Panc1 (cell line): ENCODE results near the gene DNAAF8. TPM values are rescaled to one million over a fixed set of nuclear protein-coding genes. Genes with fewer than 3 reads are reported as not detected.
A peak's percentile ranks its signal among the peaks of the same experiment; 100 is the strongest.

Experiments
- ATAC-seq: fragments of 200-7000 bp; cut with Tn5 transposase; 2 replicates; pipeline ENCODE4 v1.9.1; 2020; ENCODE audit warnings: mild to moderate bottlenecking, moderate library complexity
- Bru-seq: library from RNA; stranded (reverse); fragments of 400-500 nt; gene quantifications from one replicate; lab custom pipeline; 2021; lab: Mats Ljungman, UMichigan
- BruChase-seq, 2 experiments: library from RNA; stranded (reverse); fragments of 400-500 nt; gene quantifications; one replicate each; lab custom pipeline; 2021; lab: Mats Ljungman, UMichigan
- BruUV-seq: library from RNA; stranded (reverse); fragments of 400-500 nt; replicated peaks from 2 replicates; lab custom pipeline; 2021; lab: Mats Ljungman, UMichigan
- CTCF ChIA-PET: fragments of 300-600 bp; sonication (Branson Sonifier 250); formaldehyde crosslinking; loops from one replicate; lab custom pipeline; 2022; ENCODE audit warnings: antibody characterized with exemption; lab: Charles Lee
- POLR2A ChIA-PET: fragments of 300-600 bp; sonication (Branson Sonifier 250); formaldehyde crosslinking; loops from one replicate; lab custom pipeline; 2022; ENCODE audit warnings: antibody characterized with exemption; lab: Charles Lee
- DNase-seq: peaks from one replicate; pipeline ENCODE4 v3.0.0-alpha.2; 2010; ENCODE audit warnings: low read depth, low spot score
- H3K27ac ChIP-seq: 2 replicates; pipeline ENCODE4 v1.5.1; 2011; ENCODE audit warnings: mild to moderate bottlenecking, low read length, inconsistent platforms
- H3K27me3 ChIP-seq: fragments of 200-500 bp; sonication (Bioruptor generic); 2 replicates; pipeline ENCODE4 v1.6.0; 2014; ENCODE audit warnings: low read length, inconsistent platforms; ENCODE audit not compliant: control insufficient read depth, insufficient read depth
- H3K36me3 ChIP-seq: fragments of 200-500 bp; sonication (Bioruptor generic); 2 replicates; pipeline ENCODE4 v1.5.1; 2014; ENCODE audit warnings: inconsistent platforms, mild to moderate bottlenecking, low read length, moderate library complexity; ENCODE audit not compliant: control insufficient read depth, insufficient read depth
- H3K4me1 ChIP-seq: 2 replicates; pipeline ENCODE4 v1.5.1; 2011; ENCODE audit warnings: inconsistent platforms, mild to moderate bottlenecking, low read length, moderate library complexity; ENCODE audit not compliant: control insufficient read depth, insufficient read depth
- H3K4me3 ChIP-seq, 2 experiments: 2 replicates each; pipeline ENCODE4 v1.5.1; 2011 to 2012; ENCODE audit warnings: low read depth in 2 of 2, low read length in 2 of 2, mild to moderate bottlenecking in 2 of 2, inconsistent platforms in 1 of 2, moderate library complexity in 1 of 2
- H3K9me3 ChIP-seq: fragments of 200-500 bp; sonication (Bioruptor generic); 2 replicates; pipeline ENCODE4 v1.5.1; 2014; ENCODE audit warnings: low read depth, mild to moderate bottlenecking, inconsistent platforms, low read length, moderate library complexity; ENCODE audit not compliant: control insufficient read depth, insufficient read depth
- POLR2AphosphoS5 ChIP-seq: IDR thresholded peaks from 2 replicates; pipeline ENCODE4 v1.6.1; 2012; ENCODE audit warnings: mild to moderate bottlenecking, low read depth, low read length, moderate library complexity
- SIN3A ChIP-seq: IDR thresholded peaks from 2 replicates; pipeline ENCODE4 v1.6.1; 2012; ENCODE audit warnings: low read depth, mild to moderate bottlenecking, low read length, moderate library complexity, borderline replicate concordance; ENCODE audit not compliant: insufficient read depth
- TCF7L2 ChIP-seq: IDR thresholded peaks from 2 replicates; pipeline ENCODE4 v1.6.1; 2011; ENCODE audit warnings: mild to moderate bottlenecking, low read depth, low read length, inconsistent platforms
- in situ Hi-C: cut with HindIII; loops from 2 replicates; pipeline ENCODE4 v1.10.0; 2016; ENCODE audit warnings: low sequenced_read_pairs, low pct_unique_long_range_greater_than_20kb
- intact Hi-C: fragments of 100-400 bp; cut with micrococcal nuclease; formaldehyde crosslinking; loops from one replicate; pipeline ENCODE4 v1.10.0; 2022; ENCODE audit not compliant: unreplicated experiment
- long read RNA-seq: library from polyadenylated mRNA; unstranded; transcript quantifications from one replicate; pipeline ENCODE4 v2.0.0, GENCODE V29; 2021; ENCODE audit not compliant: unreplicated experiment
- polyA plus RNA-seq: library from polyadenylated mRNA; unstranded; fragments of >200 nt; gene quantifications from one replicate; pipeline ENCODE4 v1.2.1, GENCODE V29; 2012; ENCODE audit warnings: missing spikeins; ENCODE audit not compliant: insufficient read length
- total RNA-seq: library from RNA; stranded (reverse); gene quantifications from one replicate; pipeline ENCODE4 v1.2.1, GENCODE V29; 2021; ENCODE audit not compliant: unreplicated experiment
- TF ChIP-seq, protein P1 (sequence below): fragments of 450-650 bp; IDR thresholded peaks from 2 replicates; pipeline ENCODE4 v1.5.1; 2017; ENCODE audit warnings: mild to moderate bottlenecking
- TF ChIP-seq, protein P2 (sequence below), 2 experiments: IDR thresholded peaks; 2 replicates each; pipeline ENCODE4 v1.6.1; 2011 to 2012; ENCODE audit warnings: low read depth in 2 of 2, control low read depth in 1 of 2, low read length in 1 of 2, mild to moderate bottlenecking in 1 of 2, moderate library complexity in 1 of 2; ENCODE audit not compliant: insufficient read depth in 1 of 2

DNAAF8 gene
- 2.3 TPM for total RNA-seq
- 2.5 TPM for polyA plus RNA-seq
- Bru-seq, nascent RNA = percentile 35 among the genes with signal in this experiment
- BruChase-seq, experiment 1, labeled RNA remaining after a 2-hour chase = percentile 22 among the genes with signal in this experiment
- percentile 25 among the genes with signal in this experiment for BruChase-seq, experiment 2, labeled RNA remaining after a 6-hour chase
- long read RNA-seq = 0 reads

DNA sequence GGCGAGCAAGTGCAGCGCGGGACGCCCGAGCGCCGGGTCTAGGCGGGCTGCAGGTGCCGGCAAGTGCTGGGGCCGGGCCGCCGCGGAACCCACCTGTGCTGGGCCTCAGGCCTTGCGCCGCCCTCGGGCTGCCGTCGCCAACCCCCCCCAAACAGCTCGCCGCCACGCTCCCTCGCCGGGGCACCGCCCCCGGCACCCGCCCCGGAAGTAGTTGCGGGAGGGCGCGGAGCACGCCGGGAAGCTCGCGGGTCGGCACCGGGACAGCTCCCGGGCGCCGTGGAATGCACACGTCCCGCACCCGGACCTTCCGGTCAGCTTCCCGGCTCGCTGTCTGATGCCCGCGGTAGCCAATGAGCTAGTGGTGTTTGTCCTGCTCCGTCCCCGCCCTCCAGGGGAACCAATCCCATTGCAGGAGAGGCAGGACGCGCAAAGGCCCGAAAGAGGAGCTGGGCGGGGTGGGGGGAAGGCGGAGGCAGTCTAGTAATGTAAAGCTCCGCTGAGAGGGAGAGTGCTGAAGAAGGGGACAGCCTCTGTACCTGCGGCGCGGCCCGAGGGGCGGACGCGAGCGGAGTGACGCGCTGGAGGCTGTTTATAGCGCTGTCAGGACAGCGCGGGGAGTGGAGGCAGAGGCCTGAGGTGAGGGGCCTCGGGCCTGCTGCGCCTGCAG lies at the start of gene DNAAF8, which contains the start of gene ANKS3:
Gene DNAAF8 (plus strand): TSS at position 475 of the 667 bp plus-strand sequence. CDS start 1,978 bp downstream, outside the sequence.
Gene ANKS3 (minus strand): TSS at position 209 of the 667 bp plus-strand sequence. CDS start 4,122 bp downstream, outside the sequence.
- no TSS peak for BruUV-seq
- TF ChIP-seq POLR2AphosphoS5 = peak; percentile 24; the same call in 1 of the 2 replicates
- TF ChIP-seq SIN3A = peak; percentile 96; the same call in 1 of the 2 replicates
- TF ChIP-seq, protein P1, sequence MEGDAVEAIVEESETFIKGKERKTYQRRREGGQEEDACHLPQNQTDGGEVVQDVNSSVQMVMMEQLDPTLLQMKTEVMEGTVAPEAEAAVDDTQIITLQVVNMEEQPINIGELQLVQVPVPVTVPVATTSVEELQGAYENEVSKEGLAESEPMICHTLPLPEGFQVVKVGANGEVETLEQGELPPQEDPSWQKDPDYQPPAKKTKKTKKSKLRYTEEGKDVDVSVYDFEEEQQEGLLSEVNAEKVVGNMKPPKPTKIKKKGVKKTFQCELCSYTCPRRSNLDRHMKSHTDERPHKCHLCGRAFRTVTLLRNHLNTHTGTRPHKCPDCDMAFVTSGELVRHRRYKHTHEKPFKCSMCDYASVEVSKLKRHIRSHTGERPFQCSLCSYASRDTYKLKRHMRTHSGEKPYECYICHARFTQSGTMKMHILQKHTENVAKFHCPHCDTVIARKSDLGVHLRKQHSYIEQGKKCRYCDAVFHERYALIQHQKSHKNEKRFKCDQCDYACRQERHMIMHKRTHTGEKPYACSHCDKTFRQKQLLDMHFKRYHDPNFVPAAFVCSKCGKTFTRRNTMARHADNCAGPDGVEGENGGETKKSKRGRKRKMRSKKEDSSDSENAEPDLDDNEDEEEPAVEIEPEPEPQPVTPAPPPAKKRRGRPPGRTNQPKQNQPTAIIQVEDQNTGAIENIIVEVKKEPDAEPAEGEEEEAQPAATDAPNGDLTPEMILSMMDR = no peak
- TF ChIP-seq, protein P2, sequence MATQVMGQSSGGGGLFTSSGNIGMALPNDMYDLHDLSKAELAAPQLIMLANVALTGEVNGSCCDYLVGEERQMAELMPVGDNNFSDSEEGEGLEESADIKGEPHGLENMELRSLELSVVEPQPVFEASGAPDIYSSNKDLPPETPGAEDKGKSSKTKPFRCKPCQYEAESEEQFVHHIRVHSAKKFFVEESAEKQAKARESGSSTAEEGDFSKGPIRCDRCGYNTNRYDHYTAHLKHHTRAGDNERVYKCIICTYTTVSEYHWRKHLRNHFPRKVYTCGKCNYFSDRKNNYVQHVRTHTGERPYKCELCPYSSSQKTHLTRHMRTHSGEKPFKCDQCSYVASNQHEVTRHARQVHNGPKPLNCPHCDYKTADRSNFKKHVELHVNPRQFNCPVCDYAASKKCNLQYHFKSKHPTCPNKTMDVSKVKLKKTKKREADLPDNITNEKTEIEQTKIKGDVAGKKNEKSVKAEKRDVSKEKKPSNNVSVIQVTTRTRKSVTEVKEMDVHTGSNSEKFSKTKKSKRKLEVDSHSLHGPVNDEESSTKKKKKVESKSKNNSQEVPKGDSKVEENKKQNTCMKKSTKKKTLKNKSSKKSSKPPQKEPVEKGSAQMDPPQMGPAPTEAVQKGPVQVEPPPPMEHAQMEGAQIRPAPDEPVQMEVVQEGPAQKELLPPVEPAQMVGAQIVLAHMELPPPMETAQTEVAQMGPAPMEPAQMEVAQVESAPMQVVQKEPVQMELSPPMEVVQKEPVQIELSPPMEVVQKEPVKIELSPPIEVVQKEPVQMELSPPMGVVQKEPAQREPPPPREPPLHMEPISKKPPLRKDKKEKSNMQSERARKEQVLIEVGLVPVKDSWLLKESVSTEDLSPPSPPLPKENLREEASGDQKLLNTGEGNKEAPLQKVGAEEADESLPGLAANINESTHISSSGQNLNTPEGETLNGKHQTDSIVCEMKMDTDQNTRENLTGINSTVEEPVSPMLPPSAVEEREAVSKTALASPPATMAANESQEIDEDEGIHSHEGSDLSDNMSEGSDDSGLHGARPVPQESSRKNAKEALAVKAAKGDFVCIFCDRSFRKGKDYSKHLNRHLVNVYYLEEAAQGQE (IDR thresholded peaks at IDR 0.05; ENCODE audit: insufficient read depth in 1 of 2, low read depth in 2 of 2, low read length in 1 of 2) = peak; percentile 61 to 82; a peak in 3 of 4 replicates
- peak; percentile 74; the same call in 1 of the 2 replicates for TF ChIP-seq TCF7L2
- ATAC-seq (peak; percentile 97), DNase-seq (peak; percentile 78)
- Histone ChIP-seq H3K4me1 (no peaks in the 10 kb centered on the region), H3K9me3 (no peaks in the 10 kb centered on the region), H3K27ac (peak within 1 kb of the TSS; percentile 86), H3K27me3 (no peaks in the 10 kb centered on the region), H3K4me3 (peak within 1 kb of the TSS; percentile 75 to 89), H3K36me3 (peaks cover 4% of the 10 kb centered on the region; the same call in 1 of the 2 replicates)
- ChIA-PET POLR2A (interaction anchor here (0.5 to 0.7 kb wide), 7 partner anchors 119 to 331 kb away, joined by 3 to 8 read pairs (median 5); no protein-coding TSS in a partner anchor), CTCF (interaction anchor here (0.6 to 1.2 kb wide), 2 partner anchors 19 to 51 kb away, joined by 3 to 4 read pairs; no protein-coding TSS in a partner anchor)
- in situ Hi-C loops = no loop called here
- intact Hi-C loops = no loop called here

DNA sequence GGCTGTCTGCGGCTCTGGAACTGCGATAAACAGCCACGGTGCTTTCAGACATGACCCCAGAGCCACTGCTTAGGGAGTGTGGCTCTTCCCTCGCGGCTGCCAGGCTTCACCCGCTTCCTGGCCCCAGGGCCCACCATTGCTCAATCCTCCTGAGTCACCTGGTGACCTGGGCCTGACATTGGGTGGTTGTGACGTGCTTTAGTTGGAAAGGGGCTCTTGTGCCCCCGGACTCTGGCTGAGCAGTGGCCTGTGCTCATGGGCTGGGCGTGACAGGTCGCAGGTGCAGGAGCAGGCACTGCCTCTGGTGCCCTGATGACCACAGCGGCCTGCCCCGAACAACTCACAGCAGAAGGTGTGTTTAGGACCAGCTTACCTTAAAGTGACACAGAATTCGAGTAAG lies 49.6 kb upstream of the DNAAF8 start:
- POLR2A ChIA-PET = no interaction called here
- Histone ChIP-seq H3K36me3 (no peaks in the 10 kb centered on the region), H3K27ac (no peak overlapping the region), H3K9me3 (no peaks in the 10 kb centered on the region), H3K4me1 (no peaks in the 10 kb centered on the region), H3K4me3 (no peak overlapping the region), H3K27me3 (no peaks in the 10 kb centered on the region)
- CTCF ChIA-PET = no interaction called here
- TF ChIP-seq, protein P2 (IDR thresholded peaks at IDR 0.05; ENCODE audit: insufficient read depth in 1 of 2, low read depth in 2 of 2, low read length in 1 of 2) = no peak
- TF ChIP-seq POLR2AphosphoS5 (no peak), SIN3A (no peak), TCF7L2 (no peak)
- TF ChIP-seq, protein P1 = no peak
- ATAC-seq (no peak), DNase-seq (no peak)
- no TSS peak for BruUV-seq
- intact Hi-C loops (no loop called here), in situ Hi-C loops (no loop called here)
